ENCODE measurements around the gene SLC49A3.
"Not testable (repeated sequence)": the region's sequence is repeated elsewhere in the genome, so short reads cannot be mapped to it uniquely, and the experiment has no call there.

The SLC49A3 gene

GRCh38 chr4:681736-682451 lies 7.1 kb downstream of the SLC49A3 start:
- DNase-seq (ENCODE audit: low spot score) (no peak), FAIRE-seq (no peak)

GRCh38 chr4:680928-681645 lies 7.9 kb downstream of the SLC49A3 start:
- DNase-seq (ENCODE audit: low spot score) (no peak), FAIRE-seq (no peak)

- FAIRE-seq, result no peak
Measured at GRCh38 chr4:680551-680927, 8.4 kb downstream of the SLC49A3 start.

GRCh38 chr4:680091-680490 lies 8.9 kb downstream of the SLC49A3 start:
- DNase-seq (ENCODE audit: low spot score) (no peak), FAIRE-seq (no peak)

More at GRCh38 chr4:680551-680927, 8.4 kb downstream of the SLC49A3 start:
- no peak for DNase-seq (ENCODE audit: low spot score)

GRCh38 chr4:679629-680028 lies 9.3 kb downstream of the SLC49A3 start:
- DNase-seq (ENCODE audit: low spot score) (no peak), FAIRE-seq (no peak)

GRCh38 chr4:679104-679481 lies 9.9 kb downstream of the SLC49A3 start:
- FAIRE-seq (no peak), DNase-seq (ENCODE audit: low spot score) (no peak)

- FAIRE-seq (no peak), DNase-seq (ENCODE audit: low spot score) (no peak)
Measured at GRCh38 chr4:678331-679103, 10.4 kb downstream of the SLC49A3 start.

- FAIRE-seq (no peak), DNase-seq (ENCODE audit: low spot score) (no peak)
Measured at GRCh38 chr4:677431-678293, 11.3 kb downstream of the SLC49A3 start.

GRCh38 chr4:676871-677235 lies 12.1 kb downstream of the SLC49A3 start:
- DNase-seq (ENCODE audit: low spot score) (no peak), FAIRE-seq (no peak)

- FAIRE-seq (no peak), DNase-seq (ENCODE audit: low spot score) (no peak)
Measured at GRCh38 chr4:675980-676870, 12.7 kb downstream of the SLC49A3 start.

- no peak for FAIRE-seq
- DNase-seq (ENCODE audit: low spot score), result no peak
Measured at GRCh38 chr4:675036-675882, 13.7 kb downstream of the SLC49A3 start.

GRCh38 chr4:674172-675035 lies 14.5 kb downstream of the SLC49A3 start, which contains the start of the genes ATP5ME and MYL5:
Gene ATP5ME, minus strand, starts transcription at chr4:674276. Its CDS starts 29 bp downstream, at chr4:674247.
Gene MYL5, plus strand, starts transcription at chr4:674542. Its CDS starts 3,485 bp downstream, at chr4:678027.
- DNase-seq (ENCODE audit: low spot score), result peak; percentile 97
- peak; percentile 93 for FAIRE-seq

- FAIRE-seq (no peak), DNase-seq (ENCODE audit: low spot score) (no peak)
Measured at GRCh38 chr4:673349-674091, 15.4 kb downstream of the SLC49A3 start.

- FAIRE-seq, result no peak
- no peak for DNase-seq (ENCODE audit: low spot score)
Measured at GRCh38 chr4:671769-672168, 17.2 kb downstream of the SLC49A3 start.

- not testable (repeated sequence) for FAIRE-seq
Measured at GRCh38 chr4:669806-670559, 19.0 kb downstream of the SLC49A3 start.

GRCh38 chr4:668219-668618 lies 20.7 kb downstream of the SLC49A3 start:
- not testable (repeated sequence) for FAIRE-seq; DNase-seq (ENCODE audit: low spot score)

More at GRCh38 chr4:669806-670559, 19.0 kb downstream of the SLC49A3 start:
- not testable (repeated sequence) for DNase-seq (ENCODE audit: low spot score)

- FAIRE-seq, result no peak
- DNase-seq (ENCODE audit: low spot score), result no peak
Measured at GRCh38 chr4:667545-667925, 21.4 kb downstream of the SLC49A3 start.
